HEK293 (cell line): Measurements from ENCODE around the gene AAK1.

Experiments
- ZNF19 ChIP-seq: fragments of 450-650 bp; formaldehyde crosslinking; IDR thresholded peaks from 2 replicates; pipeline ENCODE4; 2016; ENCODE audit warnings: missing biosample characterization, missing genetic modification characterization, low read depth
- ZNF239 ChIP-seq: fragments of 450-650 bp; formaldehyde crosslinking; IDR thresholded peaks from 2 replicates; pipeline ENCODE4 v1.5.1; 2016; ENCODE audit warnings: missing biosample characterization, missing genetic modification characterization
- ZNF670 ChIP-seq: fragments of 450-650 bp; formaldehyde crosslinking; IDR thresholded peaks from 2 replicates; pipeline ENCODE4 v1.5.1; 2016; ENCODE audit warnings: missing biosample characterization, missing genetic modification characterization, low read depth
- ZSCAN30 ChIP-seq: fragments of 450-650 bp; IDR thresholded peaks from 2 replicates; pipeline ENCODE4 v1.5.1; 2018; ENCODE audit warnings: missing biosample characterization, mild to moderate bottlenecking, missing genetic modification characterization, moderate library complexity
- TF ChIP-seq, protein P1 (sequence below): fragments of 450-650 bp; formaldehyde crosslinking; IDR thresholded peaks from 2 replicates; pipeline ENCODE4 v1.5.1; 2016; ENCODE audit warnings: missing biosample characterization, missing genetic modification characterization

GRCh38 chr2:69588945-69589344 is 54.6 kb downstream of the AAK1 start:
- TF ChIP-seq, protein P1, sequence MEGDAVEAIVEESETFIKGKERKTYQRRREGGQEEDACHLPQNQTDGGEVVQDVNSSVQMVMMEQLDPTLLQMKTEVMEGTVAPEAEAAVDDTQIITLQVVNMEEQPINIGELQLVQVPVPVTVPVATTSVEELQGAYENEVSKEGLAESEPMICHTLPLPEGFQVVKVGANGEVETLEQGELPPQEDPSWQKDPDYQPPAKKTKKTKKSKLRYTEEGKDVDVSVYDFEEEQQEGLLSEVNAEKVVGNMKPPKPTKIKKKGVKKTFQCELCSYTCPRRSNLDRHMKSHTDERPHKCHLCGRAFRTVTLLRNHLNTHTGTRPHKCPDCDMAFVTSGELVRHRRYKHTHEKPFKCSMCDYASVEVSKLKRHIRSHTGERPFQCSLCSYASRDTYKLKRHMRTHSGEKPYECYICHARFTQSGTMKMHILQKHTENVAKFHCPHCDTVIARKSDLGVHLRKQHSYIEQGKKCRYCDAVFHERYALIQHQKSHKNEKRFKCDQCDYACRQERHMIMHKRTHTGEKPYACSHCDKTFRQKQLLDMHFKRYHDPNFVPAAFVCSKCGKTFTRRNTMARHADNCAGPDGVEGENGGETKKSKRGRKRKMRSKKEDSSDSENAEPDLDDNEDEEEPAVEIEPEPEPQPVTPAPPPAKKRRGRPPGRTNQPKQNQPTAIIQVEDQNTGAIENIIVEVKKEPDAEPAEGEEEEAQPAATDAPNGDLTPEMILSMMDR (tag by site-specific recombination): no peak
- TF ChIP-seq ZNF670 (tag by site-specific recombination): no peak
- TF ChIP-seq ZNF239: no peak
- no peak for TF ChIP-seq ZSCAN30 (tag by site-specific recombination)
- no peak for TF ChIP-seq ZNF19
